OCI-LY3 (cell line): ENCODE data around the gene NAV2.

ENCODE experiments used
- H2AFZ ChIP-seq: fragments of 200-600, 300-600 bp; shearing (Covaris generic); 2 replicates; pipeline ENCODE4 v1.6.0; 2014; ENCODE audit warnings: antibody characterized with exemption, low read depth, low read length
- H3K27ac ChIP-seq: fragments of 200-600, 300-600 bp; sonication (generic); 2 replicates; pipeline ENCODE4 v1.5.1; 2014; ENCODE audit warnings: mild to moderate bottlenecking, low read length, moderate library complexity, mixed read lengths
- H3K27me3 ChIP-seq: fragments of 200-600, 300-600 bp; sonication (generic); 2 replicates; pipeline ENCODE4 v1.6.1; 2014; ENCODE audit warnings: low read depth, low read length, mixed read lengths
- H3K36me3 ChIP-seq: fragments of 200-600, 300-600 bp; sonication (generic); replicated peaks from 2 replicates; pipeline ENCODE3; 2014; ENCODE audit warnings: low read depth, low read length, mixed read lengths
- H3K4me1 ChIP-seq: fragments of 300-600, 200-600 bp; sonication (generic); 2 replicates; pipeline ENCODE4 v1.6.1; 2014; ENCODE audit warnings: low read length, mixed read lengths
- H3K4me2 ChIP-seq: fragments of 200-600, 300-600 bp; sonication (generic); 2 replicates; pipeline ENCODE4 v1.6.1; 2014; ENCODE audit warnings: low read length, mixed read lengths
- H3K4me3 ChIP-seq: fragments of 300-600, 200-600 bp; sonication (generic); 2 replicates; pipeline ENCODE4 v1.5.1; 2014; ENCODE audit warnings: antibody characterized with exemption, mild to moderate bottlenecking, low read length, moderate library complexity
- H3K79me2 ChIP-seq: fragments of 300-600, 200-600 bp; shearing (Covaris generic); 2 replicates; pipeline ENCODE4 v1.6.1; 2014; ENCODE audit warnings: mild to moderate bottlenecking, low read length, mixed read lengths
- H3K9ac ChIP-seq: fragments of 300-600, 200-600 bp; shearing (Covaris generic); 2 replicates; pipeline ENCODE4 v1.6.0; 2014; ENCODE audit warnings: mild to moderate bottlenecking, low read length, moderate library complexity
- H3K9me3 ChIP-seq: fragments of 200-600, 300-600 bp; shearing (Covaris generic); 2 replicates; pipeline ENCODE4 v1.6.1; 2014; ENCODE audit warnings: low read length, mixed read lengths; ENCODE audit not compliant: insufficient read depth
- H4K20me1 ChIP-seq: fragments of 200-600, 300-600 bp; sonication (generic); 2 replicates; pipeline ENCODE4 v1.6.1; 2016; ENCODE audit warnings: low read length, mixed read lengths; ENCODE audit not compliant: insufficient read depth
- EZH2phosphoT487 ChIP-seq: fragments of 200-600 bp; shearing (Covaris generic); IDR thresholded peaks from 2 replicates; pipeline ENCODE4 v1.6.1; 2018; ENCODE audit warnings: antibody characterized with exemption, mixed run types, low read depth
- TF ChIP-seq, protein P1 (sequence below): fragments of 200-600, 300-600 bp; sonication (generic); IDR thresholded peaks from 2 replicates; pipeline ENCODE4 v1.5.1; 2014; ENCODE audit warnings: antibody characterized with exemption, low read length, low read depth

The NAV2 gene

DNA sequence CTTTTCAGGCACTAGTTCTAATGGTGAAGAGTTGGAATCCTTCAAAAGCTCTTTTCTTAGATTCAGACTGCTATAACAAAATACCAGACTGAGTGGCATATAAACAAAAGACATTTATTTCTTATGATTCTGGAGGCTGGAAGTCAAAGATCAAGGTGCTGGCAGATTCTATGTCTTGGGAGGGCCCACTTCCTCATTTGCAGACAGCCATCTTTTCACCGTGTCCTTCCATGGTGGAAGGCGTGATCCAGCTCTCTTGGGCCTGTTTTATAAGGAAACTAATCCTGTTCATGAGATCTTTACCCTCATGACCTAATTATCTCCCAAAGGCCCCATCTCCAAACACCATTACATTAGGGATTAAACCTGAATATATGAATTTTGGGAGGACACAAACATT, 124.0 kb downstream of the NAV2 start:
- TF ChIP-seq, protein P1, sequence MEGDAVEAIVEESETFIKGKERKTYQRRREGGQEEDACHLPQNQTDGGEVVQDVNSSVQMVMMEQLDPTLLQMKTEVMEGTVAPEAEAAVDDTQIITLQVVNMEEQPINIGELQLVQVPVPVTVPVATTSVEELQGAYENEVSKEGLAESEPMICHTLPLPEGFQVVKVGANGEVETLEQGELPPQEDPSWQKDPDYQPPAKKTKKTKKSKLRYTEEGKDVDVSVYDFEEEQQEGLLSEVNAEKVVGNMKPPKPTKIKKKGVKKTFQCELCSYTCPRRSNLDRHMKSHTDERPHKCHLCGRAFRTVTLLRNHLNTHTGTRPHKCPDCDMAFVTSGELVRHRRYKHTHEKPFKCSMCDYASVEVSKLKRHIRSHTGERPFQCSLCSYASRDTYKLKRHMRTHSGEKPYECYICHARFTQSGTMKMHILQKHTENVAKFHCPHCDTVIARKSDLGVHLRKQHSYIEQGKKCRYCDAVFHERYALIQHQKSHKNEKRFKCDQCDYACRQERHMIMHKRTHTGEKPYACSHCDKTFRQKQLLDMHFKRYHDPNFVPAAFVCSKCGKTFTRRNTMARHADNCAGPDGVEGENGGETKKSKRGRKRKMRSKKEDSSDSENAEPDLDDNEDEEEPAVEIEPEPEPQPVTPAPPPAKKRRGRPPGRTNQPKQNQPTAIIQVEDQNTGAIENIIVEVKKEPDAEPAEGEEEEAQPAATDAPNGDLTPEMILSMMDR, result no peak
- no peak for TF ChIP-seq EZH2phosphoT487
- no peaks in the 10 kb centered on the region for H3K36me3 ChIP-seq

GRCh38 chr11:19838994-19839768, 126.5 kb downstream of the NAV2 start:
- no peaks in the 10 kb centered on the region for H3K9me3 ChIP-seq
- H3K9ac ChIP-seq, result no peak overlapping the region
- H3K4me1 ChIP-seq, result no peaks in the 10 kb centered on the region
- no peak overlapping the region for H2AFZ ChIP-seq
- no peaks in the 10 kb centered on the region for H4K20me1 ChIP-seq
- TF ChIP-seq EZH2phosphoT487, result no peak
- TF ChIP-seq, protein P1, result no peak
- H3K36me3 ChIP-seq, result no peaks in the 10 kb centered on the region
- peaks cover 15% of the 10 kb centered on the region for H3K27me3 ChIP-seq
- H3K79me2 ChIP-seq, result no peaks in the 10 kb centered on the region
- H3K27ac ChIP-seq, result no peak overlapping the region
- no peak overlapping the region for H3K4me2 ChIP-seq
- H3K4me3 ChIP-seq, result no peak overlapping the region

More for the DNA sequence above, 124.0 kb downstream of the NAV2 start:
- no peak overlapping the region for H3K9ac ChIP-seq
- H3K79me2 ChIP-seq, result no peaks in the 10 kb centered on the region
- no peaks in the 10 kb centered on the region for H3K9me3 ChIP-seq
- no peak overlapping the region for H3K27ac ChIP-seq
- no peak overlapping the region for H3K4me2 ChIP-seq
- no peak overlapping the region for H2AFZ ChIP-seq
- no peak overlapping the region for H3K4me3 ChIP-seq
- no peaks in the 10 kb centered on the region for H3K4me1 ChIP-seq
- no peaks in the 10 kb centered on the region for H4K20me1 ChIP-seq
- H3K27me3 ChIP-seq, result peaks cover 3% of the 10 kb centered on the region; the same call in 1 of the 2 replicates

GRCh38 chr11:19840961-19841360, 128.3 kb downstream of the NAV2 start:
- no peak overlapping the region for H3K4me3 ChIP-seq
- no peak overlapping the region for H2AFZ ChIP-seq
- no peaks in the 10 kb centered on the region for H3K36me3 ChIP-seq
- H3K27ac ChIP-seq, result no peak overlapping the region
- H3K9me3 ChIP-seq, result no peaks in the 10 kb centered on the region
- H3K9ac ChIP-seq, result no peak overlapping the region
- H3K4me1 ChIP-seq, result no peaks in the 10 kb centered on the region
- H4K20me1 ChIP-seq, result no peaks in the 10 kb centered on the region
- H3K4me2 ChIP-seq, result no peak overlapping the region
- peaks cover 29% of the 10 kb centered on the region for H3K27me3 ChIP-seq
- TF ChIP-seq EZH2phosphoT487, result no peak
- TF ChIP-seq, protein P1, result no peak
- no peaks in the 10 kb centered on the region for H3K79me2 ChIP-seq

- TF ChIP-seq, protein P1, result no peak
- no peak for TF ChIP-seq EZH2phosphoT487
- Histone ChIP-seq H3K9me3 (no peaks in the 10 kb centered on the region), H3K4me1 (no peaks in the 10 kb centered on the region)
Measured at GRCh38 chr11:19842505-19842904, 129.9 kb downstream of the NAV2 start.

More at GRCh38 chr11:19842505-19842904, 129.9 kb downstream of the NAV2 start:
- Histone ChIP-seq H3K27ac (no peak overlapping the region), H3K4me2 (no peak overlapping the region), H3K36me3 (no peaks in the 10 kb centered on the region), H3K79me2 (no peaks in the 10 kb centered on the region), H3K27me3 (peaks cover 39% of the 10 kb centered on the region), H3K4me3 (no peak overlapping the region), H4K20me1 (no peaks in the 10 kb centered on the region), H3K9ac (no peak overlapping the region), H2AFZ (no peak overlapping the region)
